ENCODE measurements around the gene ZNF444.

DNA sequence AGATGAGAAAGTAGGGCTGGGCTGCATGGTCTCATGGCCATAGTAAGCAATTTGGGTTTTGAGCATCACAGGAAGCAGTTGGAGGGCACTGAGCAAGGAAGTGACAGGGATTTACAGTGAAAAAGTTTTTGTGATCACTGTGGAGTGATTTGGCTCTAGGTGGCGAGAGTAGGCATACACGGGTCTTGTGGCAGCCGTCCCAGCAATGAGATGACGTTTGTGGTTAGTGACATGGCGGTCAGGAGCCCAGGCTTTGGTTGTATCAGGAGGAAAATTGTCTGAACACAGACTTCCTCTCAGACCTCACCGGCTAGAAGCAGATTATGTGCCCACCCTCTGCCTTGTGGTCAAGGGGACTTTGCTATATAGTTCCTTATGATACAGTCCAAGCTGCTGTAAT, 3.3 kb downstream of the ZNF444 start:
- TF ChIP-seq, protein P1, sequence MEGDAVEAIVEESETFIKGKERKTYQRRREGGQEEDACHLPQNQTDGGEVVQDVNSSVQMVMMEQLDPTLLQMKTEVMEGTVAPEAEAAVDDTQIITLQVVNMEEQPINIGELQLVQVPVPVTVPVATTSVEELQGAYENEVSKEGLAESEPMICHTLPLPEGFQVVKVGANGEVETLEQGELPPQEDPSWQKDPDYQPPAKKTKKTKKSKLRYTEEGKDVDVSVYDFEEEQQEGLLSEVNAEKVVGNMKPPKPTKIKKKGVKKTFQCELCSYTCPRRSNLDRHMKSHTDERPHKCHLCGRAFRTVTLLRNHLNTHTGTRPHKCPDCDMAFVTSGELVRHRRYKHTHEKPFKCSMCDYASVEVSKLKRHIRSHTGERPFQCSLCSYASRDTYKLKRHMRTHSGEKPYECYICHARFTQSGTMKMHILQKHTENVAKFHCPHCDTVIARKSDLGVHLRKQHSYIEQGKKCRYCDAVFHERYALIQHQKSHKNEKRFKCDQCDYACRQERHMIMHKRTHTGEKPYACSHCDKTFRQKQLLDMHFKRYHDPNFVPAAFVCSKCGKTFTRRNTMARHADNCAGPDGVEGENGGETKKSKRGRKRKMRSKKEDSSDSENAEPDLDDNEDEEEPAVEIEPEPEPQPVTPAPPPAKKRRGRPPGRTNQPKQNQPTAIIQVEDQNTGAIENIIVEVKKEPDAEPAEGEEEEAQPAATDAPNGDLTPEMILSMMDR (IDR thresholded peaks at IDR 0.05 in 4 of 5, conservative IDR thresholded peaks at IDR 0.05 in 1 of 5): no peak
- no peak for TF ChIP-seq POLR2A (IDR thresholded peaks at IDR 0.05)

Data from gastrocnemius medialis (tissue), 4 donors.